Fibroblast of peridontal ligament (primary cell): ENCODE measurements around the gene REEP1.
"Not testable (repeated sequence)": the region's sequence is repeated elsewhere in the genome, so short reads cannot be mapped to it uniquely, and the experiment has no call there.

Experiments
- DNase-seq: peaks from one replicate; pipeline ENCODE4 v3.0.0-alpha.2; 2010; ENCODE audit errors: extremely low read depth

REEP1 gene

DNA sequence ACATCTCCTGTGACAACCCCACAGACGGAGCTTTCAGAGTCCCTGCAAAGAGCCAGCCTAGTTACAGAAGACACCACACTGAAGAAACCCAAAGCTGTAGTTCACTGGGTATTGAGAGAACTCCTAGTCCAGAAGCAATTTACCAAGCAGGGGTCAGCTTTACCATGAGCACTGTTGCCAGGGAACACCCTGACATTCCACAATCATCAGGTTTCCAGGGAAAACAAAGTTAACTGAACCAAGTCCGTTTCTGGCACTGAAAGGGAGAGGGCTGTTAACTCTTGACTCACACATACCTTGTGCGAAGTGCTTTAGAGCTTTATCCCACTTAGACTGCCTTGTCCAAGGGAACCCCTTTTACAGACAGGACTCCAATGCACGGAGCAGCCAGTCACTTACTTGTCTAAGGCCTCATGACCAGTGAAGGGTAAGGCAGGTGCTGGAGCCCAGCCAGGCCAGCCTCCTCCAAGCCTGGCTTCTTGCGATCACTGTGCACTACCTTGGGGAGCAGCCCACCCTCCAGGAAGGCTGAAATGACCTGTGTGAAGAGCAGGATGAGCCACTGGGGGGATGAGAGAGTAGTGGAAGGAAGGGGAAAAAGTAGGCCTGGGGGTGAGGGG, 53.9 kb downstream of the REEP1 start:
- no peak for DNase-seq

GRCh38 chr2:86281066-86281700, 56.2 kb downstream of the REEP1 start:
- no peak for DNase-seq

DNA sequence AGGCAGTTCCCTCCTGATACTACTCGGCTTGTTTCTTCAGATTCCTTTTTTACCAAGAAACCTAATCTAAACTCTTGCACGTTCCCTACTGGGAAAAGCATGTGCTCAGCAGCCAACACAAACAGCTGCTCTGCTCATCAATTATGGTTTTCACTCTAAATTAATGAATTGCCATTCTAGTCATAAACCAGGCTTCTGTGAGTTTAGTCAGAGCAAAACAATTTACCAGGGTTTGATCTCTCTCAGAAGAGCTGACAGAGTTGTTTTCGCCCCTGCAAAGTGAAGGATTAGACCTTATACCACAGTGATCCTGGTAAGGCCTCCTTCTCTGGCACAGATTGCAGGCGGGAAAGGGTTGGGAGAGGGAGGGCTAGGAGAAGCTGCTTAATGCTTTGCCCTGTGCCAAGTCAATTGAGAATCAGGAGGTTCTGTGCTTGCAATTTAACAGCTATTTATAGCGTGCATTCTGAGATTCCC, 57.2 kb downstream of the REEP1 start:
- no peak for DNase-seq

- no peak for DNase-seq
These were observed 61.5 kb downstream of the REEP1 start for GRCh38 chr2:86275962-86276361.

GRCh38 chr2:86275384-86275799, 62.0 kb downstream of the REEP1 start:
- DNase-seq = no peak

DNA sequence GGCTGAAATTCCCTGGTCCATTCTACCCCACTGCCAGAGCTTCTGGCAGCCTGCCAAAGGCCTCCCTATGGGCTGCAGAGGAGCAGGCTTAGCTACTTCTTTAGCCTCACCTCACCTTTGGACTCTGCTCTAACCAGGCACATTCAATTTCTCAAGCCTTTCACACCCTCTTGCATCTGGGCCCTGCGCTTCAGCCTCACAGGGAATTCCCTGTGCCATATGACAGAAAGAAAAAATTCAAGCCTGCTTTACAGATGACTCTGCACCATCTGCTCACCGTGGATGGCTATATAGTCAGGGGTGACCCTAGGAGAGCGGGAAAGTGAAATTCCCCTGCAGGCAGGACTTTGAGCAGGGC, 62.5 kb downstream of the REEP1 start:
- peak; percentile 27 for DNase-seq

- peak; percentile 74 for DNase-seq
These were observed 63.0 kb downstream of the REEP1 start for GRCh38 chr2:86274265-86274917.

- DNase-seq = no peak
These were observed 65.3 kb downstream of the REEP1 start for GRCh38 chr2:86272111-86272510.

DNA sequence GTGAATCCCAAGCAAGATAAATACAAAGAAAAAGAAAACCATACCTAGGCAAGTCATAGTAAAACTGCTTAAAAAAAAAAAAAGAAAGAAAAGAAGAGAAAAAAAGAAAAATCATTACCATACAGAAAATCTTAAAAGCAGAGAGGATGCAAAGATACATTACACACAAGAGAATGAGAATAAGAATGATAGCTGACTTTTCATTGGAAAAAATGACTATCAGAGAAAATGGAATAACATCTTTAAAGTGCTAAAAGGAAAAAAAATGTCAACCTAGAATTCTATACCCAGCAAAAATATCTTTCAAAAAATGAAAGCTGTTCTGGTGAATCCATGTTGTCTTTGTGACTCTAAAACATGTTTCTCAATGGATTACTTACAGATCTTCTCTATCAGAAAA, 66.2 kb downstream of the REEP1 start:
- no peak for DNase-seq

DNA sequence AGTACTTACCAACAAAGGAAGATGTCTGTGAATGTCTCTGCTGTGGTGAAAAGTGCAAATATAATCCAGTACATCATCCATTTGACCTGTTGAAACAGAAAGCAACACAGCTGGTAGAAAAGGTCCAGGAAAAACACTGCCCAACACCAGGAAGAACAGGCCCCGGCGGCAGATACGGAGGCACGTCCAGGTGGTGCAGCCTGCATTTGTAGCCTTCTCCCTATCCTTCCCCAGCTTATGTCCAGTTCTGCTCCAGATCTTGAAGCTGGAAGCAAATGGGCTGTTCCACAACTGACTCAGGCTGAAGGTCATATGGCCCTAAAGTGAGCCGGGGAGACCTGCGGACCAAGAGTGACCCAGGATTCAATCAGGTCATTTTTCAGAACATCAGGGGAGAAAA, 73.5 kb downstream of the REEP1 start:
- DNase-seq = no peak

DNA sequence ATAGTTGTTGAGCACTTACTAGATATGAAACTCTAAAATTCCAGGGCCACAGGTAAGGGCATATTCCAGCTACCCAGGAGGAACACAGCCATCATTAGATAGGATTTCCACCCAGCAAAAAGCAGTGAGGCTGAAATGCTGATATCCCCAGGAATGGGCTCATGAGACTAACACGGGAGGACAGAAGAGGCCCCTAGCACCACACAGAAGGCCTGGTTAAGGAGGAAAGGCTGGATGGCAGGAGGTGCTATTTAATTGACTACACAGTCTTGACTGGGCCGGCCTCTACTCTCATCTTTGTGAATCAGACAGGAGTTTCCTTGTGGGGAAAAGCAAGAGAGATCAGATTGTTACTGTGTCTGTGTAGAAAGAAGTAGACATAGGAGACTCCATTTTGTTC, 76.4 kb downstream of the REEP1 start:
- DNase-seq = no peak

GRCh38 chr2:86258106-86258505, 79.3 kb downstream of the REEP1 start:
- no peak for DNase-seq

GRCh38 chr2:86256982-86257381, 80.4 kb downstream of the REEP1 start:
- DNase-seq = no peak

DNA sequence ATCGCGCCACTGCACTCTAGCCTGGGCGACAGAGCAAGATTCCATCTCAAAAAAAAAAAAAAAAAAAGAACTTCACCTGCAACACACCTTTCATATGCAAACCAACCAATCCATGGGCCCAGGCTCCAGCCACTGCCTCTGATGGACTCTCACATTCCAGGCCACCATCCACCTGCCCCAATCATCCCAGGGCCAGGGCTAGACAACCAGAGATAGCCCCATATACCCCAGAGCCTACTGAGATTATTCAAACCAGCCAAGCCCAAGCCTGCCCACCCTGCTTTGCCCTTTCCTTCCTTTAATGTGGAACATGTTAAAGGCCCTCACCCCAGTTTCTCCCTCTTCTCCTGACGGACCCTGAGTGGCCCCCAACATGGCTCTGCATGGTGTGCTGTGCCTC, 81.1 kb downstream of the REEP1 start:
- no peak for DNase-seq

DNA sequence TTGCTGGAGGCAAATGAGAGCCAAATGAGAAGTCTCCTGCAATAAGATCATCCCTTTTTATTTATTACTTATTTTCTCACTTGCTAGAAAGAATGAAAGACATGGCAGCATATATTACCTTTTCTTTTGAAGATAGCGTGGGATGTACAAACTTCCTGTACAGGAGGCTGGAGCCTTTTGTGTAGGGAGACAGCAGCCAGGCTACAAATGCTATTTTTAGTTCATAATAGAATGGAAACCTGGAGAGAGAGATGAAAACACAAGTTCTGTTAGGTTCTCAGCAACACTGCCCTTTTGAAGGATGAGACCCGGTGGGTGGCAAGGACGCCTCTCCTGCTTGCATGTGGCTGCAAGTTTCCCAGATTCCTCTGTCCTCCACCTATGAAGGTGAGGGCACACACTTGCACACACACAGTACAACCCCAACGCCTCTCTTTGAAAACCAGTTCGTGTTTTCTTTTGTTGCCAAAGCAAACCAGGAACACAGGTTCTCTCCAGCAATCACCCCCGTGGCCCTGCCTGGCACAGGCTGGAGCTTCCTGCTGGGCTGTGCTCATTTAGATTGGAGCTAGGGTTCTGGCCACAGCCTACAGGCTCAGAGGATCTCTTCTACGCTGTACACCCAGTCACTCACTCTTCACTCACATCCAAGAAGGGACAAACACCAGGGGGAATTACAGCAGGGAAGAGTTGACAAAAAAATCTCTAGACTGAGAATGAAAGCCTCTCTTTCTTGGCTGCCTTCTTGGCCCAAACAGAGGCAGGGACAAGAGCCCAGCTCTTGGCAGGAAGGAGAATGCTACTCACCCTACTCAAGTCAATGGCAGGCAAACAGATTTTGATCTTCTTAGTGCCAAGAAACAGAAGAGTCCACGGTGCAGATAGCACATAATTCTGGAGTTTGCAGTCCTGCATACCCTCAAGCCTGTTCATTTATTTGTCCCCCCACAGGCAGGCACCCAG, 82.6 kb downstream of the REEP1 start:
- no peak for DNase-seq

DNA sequence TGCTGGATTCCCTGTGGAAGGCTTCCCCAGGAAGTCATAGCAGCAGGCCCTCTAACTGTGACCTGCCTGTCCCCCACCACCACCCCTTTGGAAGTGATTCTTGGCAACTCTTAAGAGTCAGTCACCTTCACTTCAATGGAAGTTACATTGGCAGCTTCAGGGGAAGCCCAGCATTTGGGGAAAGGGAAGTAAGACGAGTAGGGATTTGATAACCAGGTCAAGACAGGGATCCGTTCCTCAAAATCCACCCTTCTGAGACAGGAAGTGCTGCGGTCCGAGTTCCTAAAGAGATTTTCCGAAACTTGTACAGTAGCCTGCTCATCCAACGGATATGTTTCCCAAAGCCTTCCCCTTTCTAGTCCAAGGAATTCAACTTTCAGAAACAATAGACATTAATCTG, 84.0 kb downstream of the REEP1 start:
- DNase-seq = no peak

DNA sequence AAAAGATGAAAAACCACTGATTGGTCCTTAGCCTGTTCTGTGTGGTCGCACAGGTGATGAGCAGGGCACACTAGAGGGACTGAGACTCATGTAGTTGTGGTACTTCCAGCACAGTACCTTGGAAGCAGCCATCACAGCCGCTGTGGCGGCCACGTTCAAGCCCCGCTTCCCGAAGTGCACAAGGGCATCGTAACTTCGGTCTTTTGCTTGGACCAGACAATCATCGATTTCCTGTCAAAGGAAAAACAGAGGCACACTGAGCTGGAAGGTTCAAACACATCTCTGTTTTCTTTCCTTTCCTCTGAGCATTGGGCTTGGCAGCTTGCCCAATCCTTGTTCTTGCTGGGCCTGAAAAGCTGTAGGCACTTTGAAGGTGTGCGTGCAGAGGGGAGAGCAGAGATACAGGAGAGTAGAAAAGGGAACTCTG, 85.6 kb downstream of the REEP1 start:
- no peak for DNase-seq

DNA sequence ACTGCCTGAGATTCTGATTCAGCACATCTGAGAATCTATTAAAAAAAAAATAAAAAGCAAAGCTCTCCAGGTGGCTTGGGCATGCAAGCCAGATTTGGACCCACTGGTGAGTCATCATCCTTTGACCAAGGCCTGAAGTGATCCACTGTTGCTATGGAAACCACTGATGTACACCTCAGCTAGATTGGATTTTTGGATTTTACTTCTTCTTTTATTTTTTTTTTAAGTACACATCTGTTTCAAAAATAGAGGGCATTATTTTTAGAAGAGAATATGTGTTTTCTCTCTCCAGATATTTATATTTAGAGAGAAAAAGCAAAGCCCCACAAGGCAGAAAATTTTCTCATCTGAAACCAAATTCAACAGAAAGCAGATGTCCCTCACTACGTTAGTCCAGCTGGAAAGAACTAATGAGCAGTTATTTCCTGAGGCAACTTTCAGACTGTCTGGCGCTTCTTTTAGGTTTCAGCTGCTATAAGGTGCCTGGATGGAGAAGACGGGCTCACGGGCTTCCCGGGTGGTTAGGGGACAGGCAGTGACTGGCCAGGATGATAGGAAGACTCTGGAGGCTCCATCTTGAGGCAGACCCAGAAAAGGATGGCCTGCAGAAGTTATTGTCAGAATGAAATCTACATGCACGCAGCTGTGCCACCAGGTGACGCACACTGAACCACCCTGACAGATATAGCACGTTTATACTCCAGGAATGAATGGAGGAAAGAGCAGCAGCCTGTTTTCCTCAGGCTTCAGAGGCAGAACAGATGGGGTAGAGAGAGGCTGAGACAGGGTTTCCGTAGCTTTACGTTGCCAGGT, 87.6 kb downstream of the REEP1 start:
- peak; percentile 72 for DNase-seq

- DNase-seq = no peak
These were observed 88.2 kb downstream of the REEP1 start for GRCh38 chr2:86249176-86249575.

DNA sequence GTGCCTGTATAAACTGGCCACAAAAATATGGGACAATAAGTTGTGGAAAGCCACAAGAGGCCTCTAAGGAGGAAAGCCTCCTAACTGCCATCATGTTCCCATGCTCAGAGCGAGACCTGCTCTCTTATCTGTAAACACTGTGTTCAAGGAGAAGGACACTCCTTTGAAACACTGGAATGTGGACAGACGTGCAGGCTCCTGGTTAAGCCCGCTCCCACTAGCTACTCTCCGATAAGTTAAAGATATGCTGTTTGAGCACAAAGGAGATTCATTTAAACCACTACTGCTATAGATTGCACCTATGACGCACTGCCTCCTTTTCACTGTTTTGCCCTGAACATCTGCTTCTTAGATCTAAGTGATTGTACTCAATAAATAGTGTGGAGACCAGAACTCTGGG, 92.2 kb downstream of the REEP1 start:
- DNase-seq = not testable (repeated sequence)

DNA sequence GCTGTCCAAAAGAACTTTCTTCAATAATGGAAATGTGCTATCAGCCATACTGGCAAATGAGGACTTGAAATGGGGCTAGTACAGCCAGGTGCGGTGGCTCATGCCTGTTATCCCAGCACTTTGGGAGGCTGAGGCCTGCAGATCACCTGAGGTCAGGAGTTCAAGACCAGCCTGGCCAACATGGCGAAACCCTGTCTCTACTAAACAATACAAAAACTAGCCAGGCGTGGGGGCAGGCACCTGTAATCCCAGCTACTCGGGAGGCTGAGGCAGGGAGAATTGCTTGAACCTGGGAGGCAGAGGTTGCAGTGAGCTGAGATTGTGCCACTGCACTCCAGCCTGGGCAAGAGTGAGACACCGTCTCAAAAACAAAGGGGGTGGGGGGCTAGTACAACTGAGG, 92.6 kb downstream of the REEP1 start:
- not testable (repeated sequence) for DNase-seq
